Stimulated activated CD8-positive, alpha-beta memory T cell treated with anti-CD3 and anti-CD28 coated beads, Interleukin-2, amount 100 ng/mL, for 1 hour (primary cell): ENCODE data around the gene SEMA5A.

Experiments used
- DNase-seq, 2 donors: peaks; one replicate each; pipeline ENCODE4 v3.0.0-alpha.2; 2020; ENCODE audit warnings: low read depth in 2 of 2

The SEMA5A gene

GRCh38 chr5:9545992-9546851 is at the start of gene SEMA5A:
SEMA5A (minus strand) TSS chr5:9546075; CDS start chr5:9379946, 166,129 bp downstream.
- DNase-seq, result peak in 1 of 2 donors; percentile 15

- DNase-seq, result no peak
These were observed 49.0 kb upstream of the SEMA5A start for GRCh38 chr5:9594913-9595312.

GRCh38 chr5:9589049-9589835 is 43.4 kb upstream of the SEMA5A start:
- no peak for DNase-seq

GRCh38 chr5:9588254-9588653 is 42.4 kb upstream of the SEMA5A start:
- no peak for DNase-seq

GRCh38 chr5:9587135-9587534 is 41.3 kb upstream of the SEMA5A start:
- no peak for DNase-seq

- no peak for DNase-seq
These were observed 36.5 kb upstream of the SEMA5A start for GRCh38 chr5:9582406-9582805.

- no peak for DNase-seq
These were observed 27.9 kb upstream of the SEMA5A start for GRCh38 chr5:9573796-9574195.

- DNase-seq, result no peak
These were observed 26.4 kb upstream of the SEMA5A start for GRCh38 chr5:9572246-9572645.

- no peak for DNase-seq
These were observed 25.0 kb upstream of the SEMA5A start for GRCh38 chr5:9570876-9571275.

GRCh38 chr5:9567039-9567438 is 21.2 kb upstream of the SEMA5A start:
- DNase-seq, result no peak

- no peak for DNase-seq
These were observed 18.9 kb upstream of the SEMA5A start for GRCh38 chr5:9564752-9565151.

- no peak for DNase-seq
These were observed 16.3 kb upstream of the SEMA5A start for GRCh38 chr5:9562141-9562540.

- no peak for DNase-seq
These were observed 14.1 kb upstream of the SEMA5A start for GRCh38 chr5:9559965-9560364.

- no peak for DNase-seq
These were observed 12.6 kb upstream of the SEMA5A start for GRCh38 chr5:9558319-9558965.

- no peak for DNase-seq
These were observed 11.8 kb upstream of the SEMA5A start for GRCh38 chr5:9557696-9558095.

GRCh38 chr5:9555961-9556360 is 10.1 kb upstream of the SEMA5A start:
- no peak for DNase-seq

- DNase-seq, result no peak
These were observed 8.2 kb upstream of the SEMA5A start for GRCh38 chr5:9554122-9554521.

- no peak for DNase-seq
These were observed 7.7 kb upstream of the SEMA5A start for GRCh38 chr5:9553561-9553960.

- DNase-seq, result no peak
These were observed 6.0 kb upstream of the SEMA5A start for GRCh38 chr5:9551567-9552537.

GRCh38 chr5:9549941-9550340 is 4.1 kb upstream of the SEMA5A start:
- no peak for DNase-seq
